NK-92 treated with Interleukin-12 subunit alpha and Interleukin-12 subunit beta, amount 100 ng/mL, for 24 hours (cell line): ENCODE data around the gene SLC24A3.

Experiments
- DNase-seq: peaks from one replicate; lab custom pipeline; 2025; lab: John Stamatoyannopoulos, UW

SLC24A3 gene

DNA sequence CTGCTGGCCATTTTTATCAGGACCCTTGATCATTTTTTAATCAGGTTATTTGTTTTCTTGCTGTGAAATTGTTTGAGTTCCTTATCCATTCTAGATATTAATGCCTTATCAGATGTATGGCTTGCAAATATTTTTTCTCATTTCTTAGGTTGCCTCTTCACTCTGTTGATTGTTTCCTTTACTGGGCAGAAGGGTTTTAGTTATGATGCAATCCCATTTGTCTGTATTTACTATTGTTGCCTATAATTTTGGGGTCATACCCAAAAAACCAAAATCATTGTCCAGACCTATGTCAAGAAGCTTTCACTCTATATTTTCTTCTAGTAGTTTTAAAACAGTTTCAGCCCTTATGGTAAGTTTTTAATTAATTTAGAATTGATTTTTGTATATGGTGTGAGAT is 172.5 kb downstream of the SLC24A3 start:
- DNase-seq = no peak

- no peak for DNase-seq
Observed at GRCh38 chr20:19387251-19387650, 174.8 kb downstream of the SLC24A3 start.

- no peak for DNase-seq
Observed at GRCh38 chr20:19392344-19393130, 180.1 kb downstream of the SLC24A3 start.

DNA sequence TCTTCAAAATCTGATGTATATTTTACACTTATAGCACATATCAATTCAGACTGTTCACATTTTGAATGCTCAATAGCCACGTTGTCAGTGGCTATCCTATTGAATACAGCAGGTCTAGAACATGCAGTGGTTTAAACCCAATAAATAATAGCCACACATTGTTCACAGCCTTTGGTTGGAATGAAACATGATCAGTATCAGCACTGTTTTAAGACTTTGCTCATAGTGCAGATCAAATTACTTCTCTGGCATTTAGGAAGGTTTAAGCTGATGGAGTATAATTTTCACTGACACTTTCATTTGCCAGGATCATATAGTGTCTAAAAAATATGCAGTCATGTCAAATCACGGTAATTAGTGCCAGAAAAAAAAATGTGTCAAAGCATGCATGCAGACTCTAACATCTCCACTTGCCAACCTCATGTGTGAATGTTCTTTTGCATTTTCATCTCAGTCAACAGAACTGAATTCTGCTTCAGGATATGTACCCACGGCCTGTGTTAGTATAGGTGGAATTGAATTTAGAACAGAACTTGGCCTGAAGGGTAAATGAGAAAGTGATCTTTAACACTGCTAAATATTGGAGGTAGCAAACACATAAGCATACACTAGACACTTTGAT is 184.1 kb downstream of the SLC24A3 start:
- no peak for DNase-seq

DNA sequence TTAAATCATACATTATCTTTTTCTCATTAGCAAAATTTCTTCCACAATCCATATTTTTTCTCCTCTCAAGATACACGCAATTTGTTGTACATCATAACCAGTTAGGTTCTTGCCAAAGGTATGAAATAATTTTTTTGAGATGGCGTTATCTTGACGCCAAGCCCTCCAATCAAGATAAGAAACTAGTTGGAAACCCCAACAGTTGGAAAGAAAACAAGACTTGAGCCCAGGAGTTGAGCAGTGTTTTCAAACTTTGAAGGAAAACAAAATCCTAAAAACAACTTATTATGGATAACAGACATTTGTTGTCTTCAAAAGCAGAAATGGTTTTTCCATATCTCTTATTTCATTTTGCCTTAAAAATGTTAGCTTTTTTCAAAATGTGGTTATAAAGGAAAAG is 184.8 kb downstream of the SLC24A3 start:
- no peak for DNase-seq

GRCh38 chr20:19397666-19398065 is 185.2 kb downstream of the SLC24A3 start:
- no peak for DNase-seq

DNA sequence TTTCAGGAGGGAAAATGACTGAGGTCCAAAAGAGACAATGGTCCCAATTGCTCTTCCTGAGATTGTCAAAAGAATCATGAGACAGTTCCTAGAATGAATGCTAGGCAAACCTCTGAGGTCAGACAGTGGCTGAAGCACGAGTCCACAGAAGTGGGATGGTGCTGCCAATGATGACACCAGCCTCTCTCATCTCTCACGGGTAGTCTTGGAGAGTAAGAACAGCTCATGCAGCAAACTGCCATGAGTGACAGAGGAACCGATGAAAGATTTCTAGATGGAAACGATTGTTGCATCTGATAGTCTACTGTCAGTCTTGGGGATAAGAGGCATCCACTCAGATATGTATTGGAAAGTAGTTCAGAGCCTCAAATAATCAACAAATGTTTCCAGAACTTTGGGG is 188.7 kb downstream of the SLC24A3 start:
- no peak for DNase-seq

DNA sequence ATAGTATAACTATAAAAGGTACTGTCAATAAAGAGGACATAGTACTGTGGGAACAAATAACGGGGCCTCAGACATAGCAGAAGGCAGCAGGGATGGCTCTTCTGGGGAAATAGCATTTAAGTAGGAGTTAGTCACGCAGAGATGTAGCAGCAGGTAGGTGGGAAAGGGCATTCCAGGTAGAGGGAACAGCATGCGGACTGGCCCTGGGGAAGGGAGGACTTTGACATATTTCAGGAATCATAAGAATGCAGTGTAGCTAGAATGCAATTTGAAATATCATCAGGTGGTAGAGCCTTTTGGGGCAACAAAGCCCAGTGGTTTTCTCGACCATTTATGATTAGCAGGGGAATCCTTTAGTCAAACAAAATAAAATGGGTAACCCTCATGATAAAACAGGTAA is 191.1 kb downstream of the SLC24A3 start:
- no peak for DNase-seq

- DNase-seq = no peak
Observed at GRCh38 chr20:19404826-19405225, 192.4 kb downstream of the SLC24A3 start.

DNA sequence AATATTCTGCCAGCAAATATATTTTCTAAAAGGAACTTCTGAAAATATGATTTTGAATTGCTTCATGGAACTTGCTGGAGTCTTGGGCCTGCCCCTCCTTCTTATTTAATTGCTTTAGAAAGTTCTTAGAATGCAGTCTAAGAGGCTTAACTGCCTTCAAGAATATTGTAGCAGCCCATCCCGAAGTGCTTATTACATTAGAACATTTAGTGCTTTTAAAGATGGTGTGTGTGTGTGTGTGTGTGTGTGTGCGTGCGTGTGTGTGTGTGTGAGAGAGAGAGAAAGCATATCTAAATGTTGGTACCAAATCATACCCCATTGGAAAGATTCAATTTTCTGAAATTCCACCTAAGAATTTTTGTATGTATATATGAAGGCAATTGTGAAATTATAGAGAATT is 193.5 kb downstream of the SLC24A3 start:
- DNase-seq = no peak

DNA sequence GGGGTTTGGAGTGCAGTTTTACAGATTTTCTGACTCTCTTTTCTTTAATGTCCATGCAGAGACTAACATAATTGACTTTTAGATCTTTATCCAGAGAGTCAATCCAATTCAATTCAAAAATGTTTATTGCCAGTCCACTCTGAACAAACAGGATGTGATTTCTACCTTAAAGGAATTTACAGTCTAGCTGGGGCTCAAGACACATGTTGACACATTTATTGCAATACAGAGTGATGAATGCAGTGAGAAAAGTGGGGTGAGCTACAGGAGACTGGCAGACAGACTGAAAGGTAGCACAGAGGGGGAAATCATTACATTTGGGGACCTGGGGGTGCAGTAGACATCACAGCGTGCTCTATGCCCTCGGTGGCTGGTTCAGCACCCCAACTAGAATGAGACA is 193.9 kb downstream of the SLC24A3 start:
- DNase-seq = no peak

DNA sequence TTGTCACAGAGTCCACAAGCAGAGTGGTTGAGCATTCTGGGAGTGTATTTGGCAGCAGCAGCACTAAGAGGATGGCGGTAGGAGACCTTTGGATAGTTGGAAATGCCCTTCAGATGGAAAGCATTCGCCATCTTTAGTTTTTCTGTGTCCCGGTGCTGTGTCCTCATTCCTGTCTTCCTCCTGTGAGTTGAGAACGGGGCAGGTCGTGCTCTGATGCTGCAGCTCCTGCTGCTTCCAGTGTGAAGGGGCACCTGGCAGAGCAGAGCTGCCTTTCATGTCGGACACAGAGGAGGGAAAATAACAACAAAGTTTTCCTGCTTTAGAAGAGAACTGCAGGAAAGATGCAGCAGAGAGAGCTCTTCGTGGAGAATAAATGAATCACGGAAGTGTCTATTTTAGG is 194.8 kb downstream of the SLC24A3 start:
- no peak for DNase-seq

DNA sequence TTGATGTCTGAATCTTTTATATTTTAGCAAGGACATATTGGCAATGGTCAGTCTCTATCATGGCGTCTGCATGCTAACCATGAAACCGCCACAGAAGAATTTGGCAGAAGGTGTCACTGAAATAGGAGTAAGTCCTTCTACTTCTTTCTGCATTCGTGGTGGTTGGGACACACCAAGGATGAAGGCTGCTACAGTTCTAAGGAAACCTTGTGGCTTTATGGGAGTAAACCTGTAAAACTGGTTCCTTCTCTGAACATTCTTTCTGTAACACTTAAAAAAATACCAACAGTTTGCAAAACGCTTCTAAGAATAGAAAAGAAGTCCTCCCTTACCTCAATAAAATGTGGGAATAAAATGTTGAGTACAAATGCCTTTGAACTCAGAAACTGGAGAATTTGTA is 195.3 kb downstream of the SLC24A3 start:
- DNase-seq = no peak

DNA sequence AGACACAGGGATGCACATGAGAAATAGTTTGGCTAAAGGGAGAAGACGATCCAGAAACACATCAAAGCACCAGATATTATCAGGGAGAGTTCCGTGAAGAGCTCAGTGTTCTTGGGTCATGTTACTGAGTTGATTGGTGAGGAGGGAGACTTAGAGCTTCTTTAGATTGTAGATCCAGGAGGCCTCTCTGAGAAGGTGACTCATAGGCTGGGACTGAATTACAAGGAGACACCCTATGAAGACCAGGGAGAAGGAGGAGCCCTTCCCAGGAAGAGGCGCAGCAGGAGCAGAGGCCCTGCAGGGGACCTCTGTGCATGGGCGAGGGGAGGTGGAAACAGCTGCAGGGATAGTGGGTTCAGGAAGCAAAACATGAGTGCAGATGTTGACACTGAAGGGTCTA is 196.5 kb downstream of the SLC24A3 start:
- no peak for DNase-seq

DNA sequence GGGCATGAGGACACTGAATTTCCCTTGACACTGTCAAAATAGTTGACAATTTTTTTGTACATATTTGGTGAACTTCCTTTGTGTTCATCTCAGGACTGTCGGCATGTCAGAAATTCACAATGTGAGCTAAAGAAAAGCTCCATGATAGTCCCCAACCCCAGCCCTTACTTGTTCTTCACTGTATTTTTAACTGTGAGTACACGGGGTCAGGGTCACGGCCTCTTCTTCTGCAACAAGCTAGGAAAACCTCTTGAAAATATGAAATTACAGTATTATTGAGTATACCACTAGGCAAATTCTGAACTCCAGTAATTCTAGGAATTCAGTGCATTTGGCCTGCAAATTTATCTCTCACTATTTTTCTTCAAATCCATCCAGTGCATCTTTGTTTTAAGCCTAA is 199.4 kb downstream of the SLC24A3 start:
- DNase-seq = no peak

- no peak for DNase-seq
Observed at GRCh38 chr20:19412254-19412653, 199.8 kb downstream of the SLC24A3 start.

GRCh38 chr20:19414600-19414999 is 202.2 kb downstream of the SLC24A3 start:
- no peak for DNase-seq

DNA sequence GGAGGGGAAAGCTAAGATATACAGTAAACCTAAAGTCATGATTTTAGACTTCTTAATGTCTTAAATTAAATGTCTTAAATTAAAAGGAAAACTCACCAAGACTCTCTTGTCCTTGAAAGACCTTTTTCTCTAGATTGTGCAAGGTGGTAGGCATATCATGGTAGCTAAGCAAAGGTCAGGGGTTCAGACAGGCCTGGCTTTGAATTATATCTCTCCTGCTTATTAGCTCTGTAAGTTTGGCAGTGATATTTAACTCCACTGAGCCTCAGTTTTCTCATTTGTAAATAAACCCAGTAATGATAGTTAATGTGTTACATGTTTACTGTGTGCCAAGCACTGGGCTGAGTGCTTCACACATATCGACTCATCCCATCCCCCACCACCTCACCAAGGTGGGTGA is 203.3 kb downstream of the SLC24A3 start:
- DNase-seq = no peak

- DNase-seq = no peak
Observed at GRCh38 chr20:19416627-19417026, 204.2 kb downstream of the SLC24A3 start.

GRCh38 chr20:19419396-19419795 is 207.0 kb downstream of the SLC24A3 start:
- DNase-seq = no peak

DNA sequence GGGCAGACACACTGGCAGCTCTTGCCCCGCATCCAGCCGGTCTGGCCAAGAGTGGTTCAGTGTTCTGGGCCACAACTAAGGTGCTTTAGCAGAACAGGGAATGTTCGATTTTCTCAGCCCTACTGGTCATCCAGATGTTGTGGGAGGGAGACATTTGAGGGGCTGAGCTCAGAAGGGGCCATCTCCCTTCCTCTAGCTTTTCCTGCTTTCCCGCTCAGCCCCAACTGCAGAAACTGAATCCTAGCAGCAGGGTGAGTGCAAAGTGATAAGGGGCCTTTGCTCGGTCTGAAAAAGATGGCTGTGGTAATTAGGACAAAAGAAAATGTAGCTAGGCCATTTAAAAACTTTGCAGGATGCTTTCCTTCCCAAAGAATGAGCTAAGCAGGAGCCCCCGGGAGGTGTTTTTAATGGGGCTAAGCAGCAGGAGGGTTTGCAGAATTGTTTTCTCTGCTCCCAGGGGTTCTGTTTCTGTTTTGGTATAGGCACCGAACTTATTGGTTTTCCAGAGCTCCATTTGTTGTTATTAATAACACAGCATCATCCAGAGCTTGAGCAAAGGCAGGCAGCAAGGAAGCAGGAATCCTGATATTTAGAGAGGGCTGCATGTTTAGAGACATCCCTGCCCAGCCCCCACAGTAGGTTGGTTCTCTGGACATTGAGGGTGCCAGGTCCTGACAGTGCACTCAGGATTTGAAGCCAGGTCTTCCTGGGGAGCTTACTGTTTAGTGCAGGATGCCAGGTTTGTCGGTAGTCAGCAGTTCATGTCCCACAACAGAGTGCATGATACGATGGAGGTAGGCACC is 210.9 kb downstream of the SLC24A3 start:
- no peak for DNase-seq

DNA sequence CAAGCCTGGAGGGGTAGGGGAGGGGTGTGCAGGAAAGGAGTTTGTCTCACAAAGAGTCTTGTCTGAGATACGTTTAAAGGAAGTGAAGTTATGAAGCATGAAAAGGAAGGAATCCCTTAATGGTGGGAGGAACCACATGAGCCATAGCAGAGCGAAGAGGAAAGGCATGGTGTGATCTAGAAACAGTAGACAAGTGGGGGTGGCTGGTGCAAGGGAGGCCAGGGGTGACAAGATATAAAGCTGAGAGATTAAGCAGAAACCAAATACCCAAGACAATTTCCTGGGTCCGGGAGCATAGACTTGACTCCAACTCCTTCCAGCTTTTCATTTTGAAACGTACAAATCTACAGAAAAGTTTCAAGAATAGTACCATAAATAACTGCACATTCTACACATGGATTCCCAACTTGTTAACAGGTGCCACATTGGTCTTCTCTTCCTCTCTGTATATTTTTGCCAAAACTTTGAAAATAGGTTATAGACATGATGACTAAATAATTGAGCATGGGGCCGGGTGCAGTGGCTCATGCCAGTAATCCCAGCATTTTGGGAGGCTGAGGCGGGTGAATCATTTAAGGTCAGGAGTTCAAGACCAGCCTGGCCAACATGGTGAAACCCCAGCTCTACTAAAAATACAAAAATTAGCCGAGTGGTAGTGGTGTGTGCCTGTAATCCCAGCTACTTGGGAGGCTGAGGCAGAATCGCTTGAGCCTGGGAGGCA is 211.6 kb downstream of the SLC24A3 start:
- DNase-seq = no peak
